Sigmoid colon (tissue), 4 donors: ENCODE results near the gene KRT80.

Source experiments
- EP300 ChIP-seq, 4 donors: sonication (generic); formaldehyde crosslinking; IDR thresholded peaks; one replicate each; pipeline ENCODE4 v1.6.1; 2017; ENCODE audit warnings: antibody characterized with exemption in 4 of 4
- POLR2A ChIP-seq, 2 donors: fragments of 450-650 bp; IDR thresholded peaks; one replicate each; pipeline ENCODE4 v1.6.1; 2016; ENCODE audit warnings: antibody characterized with exemption in 2 of 2, mild to moderate bottlenecking in 2 of 2, moderate library complexity in 2 of 2
- POLR2AphosphoS5 ChIP-seq, 4 donors: sonication (generic); formaldehyde crosslinking; IDR thresholded peaks; one replicate each; pipeline ENCODE4 v1.6.1; 2017; ENCODE audit warnings: antibody characterized with exemption in 4 of 4
- TF ChIP-seq, protein P1 (sequence below), 4 experiments: fragments of 450-650 bp in 3 of 4; fragments of 200-600 bp in 1 of 4; IDR thresholded peaks; one replicate each; pipeline ENCODE4 v1.5.1; 2016 to 2019; ENCODE audit warnings: antibody characterized with exemption in 4 of 4, mild to moderate bottlenecking in 3 of 4, moderate library complexity in 2 of 4

DNA sequence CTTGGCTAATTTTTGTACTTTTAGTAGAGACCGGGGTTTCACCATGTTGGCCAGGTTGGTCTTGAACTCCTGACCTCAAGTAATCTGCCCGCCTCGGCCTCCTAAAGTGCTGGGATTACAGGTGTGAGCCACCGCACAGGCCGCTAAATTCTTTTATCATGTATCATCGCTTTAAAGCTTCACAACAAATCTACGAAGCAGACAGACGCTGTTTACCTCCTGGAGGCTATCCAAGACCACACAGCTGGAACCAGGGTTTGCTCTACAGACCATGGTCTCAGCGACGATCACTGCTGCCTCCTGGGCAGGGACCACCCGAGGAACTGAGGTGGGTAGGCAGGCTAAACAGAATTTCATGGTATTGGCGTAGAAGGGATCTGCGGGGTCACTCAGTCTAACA lies 27.2 kb downstream of the KRT80 start:
- TF ChIP-seq, protein P1, sequence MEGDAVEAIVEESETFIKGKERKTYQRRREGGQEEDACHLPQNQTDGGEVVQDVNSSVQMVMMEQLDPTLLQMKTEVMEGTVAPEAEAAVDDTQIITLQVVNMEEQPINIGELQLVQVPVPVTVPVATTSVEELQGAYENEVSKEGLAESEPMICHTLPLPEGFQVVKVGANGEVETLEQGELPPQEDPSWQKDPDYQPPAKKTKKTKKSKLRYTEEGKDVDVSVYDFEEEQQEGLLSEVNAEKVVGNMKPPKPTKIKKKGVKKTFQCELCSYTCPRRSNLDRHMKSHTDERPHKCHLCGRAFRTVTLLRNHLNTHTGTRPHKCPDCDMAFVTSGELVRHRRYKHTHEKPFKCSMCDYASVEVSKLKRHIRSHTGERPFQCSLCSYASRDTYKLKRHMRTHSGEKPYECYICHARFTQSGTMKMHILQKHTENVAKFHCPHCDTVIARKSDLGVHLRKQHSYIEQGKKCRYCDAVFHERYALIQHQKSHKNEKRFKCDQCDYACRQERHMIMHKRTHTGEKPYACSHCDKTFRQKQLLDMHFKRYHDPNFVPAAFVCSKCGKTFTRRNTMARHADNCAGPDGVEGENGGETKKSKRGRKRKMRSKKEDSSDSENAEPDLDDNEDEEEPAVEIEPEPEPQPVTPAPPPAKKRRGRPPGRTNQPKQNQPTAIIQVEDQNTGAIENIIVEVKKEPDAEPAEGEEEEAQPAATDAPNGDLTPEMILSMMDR (IDR thresholded peaks at IDR 0.05): no peak
- TF ChIP-seq POLR2A (IDR thresholded peaks at IDR 0.05) (no peak), EP300 (IDR thresholded peaks at IDR 0.05) (no peak), POLR2AphosphoS5 (IDR thresholded peaks at IDR 0.05) (no peak)
